Endodermal cell (in vitro differentiated cells): ENCODE data around the gene MTRFR. TPM values are rescaled to one million over a fixed set of nuclear protein-coding genes. Genes with fewer than 3 reads are reported as not detected.

ENCODE experiments used
- DNase-seq: peaks from one replicate; pipeline ENCODE4 v3.0.0-alpha.2; 2017
- H3K27ac ChIP-seq: 2 replicates; pipeline ENCODE4 v1.5.1; 2013; ENCODE audit warnings: mild to moderate bottlenecking, low read depth, low read length, moderate library complexity
- H3K27me3 ChIP-seq: 2 replicates; pipeline ENCODE4 v1.6.1; 2013; ENCODE audit warnings: mild to moderate bottlenecking, low read length, moderate library complexity; ENCODE audit not compliant: insufficient read depth, control insufficient read depth, poor library complexity, severe bottlenecking
- H3K36me3 ChIP-seq: 2 replicates; pipeline ENCODE4 v1.7.0; 2013; ENCODE audit warnings: mild to moderate bottlenecking, low read length, moderate library complexity; ENCODE audit not compliant: control insufficient read depth, insufficient read depth
- H3K4me1 ChIP-seq: one replicate; pipeline ENCODE4 v1.7.0; 2013; ENCODE audit warnings: low read length; ENCODE audit not compliant: control insufficient read depth, insufficient read depth
- H3K4me3 ChIP-seq: 2 replicates; pipeline ENCODE4 v1.5.1; 2013; ENCODE audit warnings: mild to moderate bottlenecking, low read length, moderate library complexity
- H3K9ac ChIP-seq: 2 replicates; pipeline ENCODE4 v1.6.1; 2013; ENCODE audit warnings: mild to moderate bottlenecking, low read length, moderate library complexity; ENCODE audit not compliant: poor library complexity, severe bottlenecking; ENCODE audit errors: extremely low read depth
- H3K9me3 ChIP-seq: 2 replicates; pipeline ENCODE4 v1.6.1; 2013; ENCODE audit warnings: mild to moderate bottlenecking, low read length, moderate library complexity; ENCODE audit not compliant: control insufficient read depth
- H3K27ac Mint-ChIP-seq: 2 replicates; pipeline ENCODE4 v1.8.0; 2020; ENCODE audit warnings: mixed read lengths
- H3K27me3 Mint-ChIP-seq: 2 replicates; pipeline ENCODE4 v1.8.0; 2021; ENCODE audit warnings: mild to moderate bottlenecking, mixed read lengths; ENCODE audit not compliant: insufficient read depth
- H3K36me3 Mint-ChIP-seq: 2 replicates; pipeline ENCODE4 v1.8.0; 2020; ENCODE audit warnings: low read depth, mixed read lengths
- H3K4me1 Mint-ChIP-seq: 2 replicates; pipeline ENCODE4 v1.8.0; 2020; ENCODE audit warnings: mixed read lengths
- H3K4me3 Mint-ChIP-seq: 2 replicates; pipeline ENCODE4 v1.8.0; 2020; ENCODE audit warnings: mild to moderate bottlenecking, moderate library complexity, mixed read lengths
- H3K9me3 Mint-ChIP-seq: 2 replicates; pipeline ENCODE4 v1.8.0; 2020; ENCODE audit warnings: mild to moderate bottlenecking, mixed read lengths
- CTCF ChIP-seq: fragments of 200-600 bp; sonication (generic); conservative IDR thresholded peaks from 2 replicates; pipeline ENCODE4 v1.5.0; 2021; ENCODE audit warnings: antibody characterized with exemption, mild to moderate bottlenecking
- WGBS, 2 experiments: methylation state at CpG; one replicate each; pipeline versions ENCODE4 v1.1.5 to v1.1.7; 2013; ENCODE audit warnings: missing lambda C conversion rate in 2 of 2, mixed read lengths in 1 of 2; ENCODE audit not compliant: insufficient coverage in 1 of 2, insufficient read length in 1 of 2; 5-methylcytosine and 5-hydroxymethylcytosine counted together
- total RNA-seq, 2 donors: library from RNA; stranded (reverse); fragmentation: NEBNext Ultra II Directional in 1 of 2; extraction: Animal tissue kit (Norgen Biotek cat#: 25700) in 1 of 2; gene quantifications; 2 replicates in 1 of 2; 3 replicates in 1 of 2; pipeline ENCODE4 v1.2.1, GENCODE V29; 2021

Gene MTRFR
- total RNA-seq, 2 donors from 2014 or later = 16.2 to 19.3 TPM

- Histone ChIP-seq H3K9ac (no peak overlapping the region), H3K9me3 (no peaks in the 10 kb centered on the region), H3K27ac (no peak overlapping the region), H3K4me1 (no peaks in the 10 kb centered on the region), H3K27me3 (no peaks in the 10 kb centered on the region), H3K4me3 (no peak overlapping the region), H3K36me3 (peaks cover 39% of the 10 kb centered on the region)
- no peak overlapping the region for H3K4me3 Mint-ChIP-seq
- TF ChIP-seq CTCF = no peak
- H3K27me3 Mint-ChIP-seq = no peaks in the 10 kb centered on the region
- no peaks in the 10 kb centered on the region for H3K9me3 Mint-ChIP-seq
- peaks cover 41% of the 10 kb centered on the region for H3K36me3 Mint-ChIP-seq
- 92 to 94% methylated on average over 2 of the region's 2 CpGs for WGBS, 2 experiments
- DNase-seq = no peak
- no peak overlapping the region for H3K27ac Mint-ChIP-seq
- no peaks in the 10 kb centered on the region for H3K4me1 Mint-ChIP-seq
These were observed 7.8 kb upstream of the MTRFR start for GRCh38 chr12:123225443-123225842.

GRCh38 chr12:123227581-123228258 is 5.5 kb upstream of the MTRFR start:
- Mint-ChIP-seq H3K4me1 (peaks cover 5% of the 10 kb centered on the region), H3K9me3 (no peaks in the 10 kb centered on the region), H3K36me3 (peaks cover 27% of the 10 kb centered on the region), H3K27me3 (no peaks in the 10 kb centered on the region), H3K4me3 (no peak overlapping the region), H3K27ac (no peak overlapping the region)
- H3K36me3 ChIP-seq = peaks cover 20% of the 10 kb centered on the region
- no peak for TF ChIP-seq CTCF
- no peaks in the 10 kb centered on the region for H3K9me3 ChIP-seq
- WGBS, 2 experiments = 74 to 77% methylated on average over 5 of the region's 5 CpGs
- no peak overlapping the region for H3K27ac ChIP-seq
- H3K4me1 ChIP-seq = no peaks in the 10 kb centered on the region
- H3K9ac ChIP-seq = no peak overlapping the region
- H3K4me3 ChIP-seq = no peak overlapping the region
- H3K27me3 ChIP-seq = no peaks in the 10 kb centered on the region
- DNase-seq = no peak

- no peaks in the 10 kb centered on the region for H3K4me1 ChIP-seq
- H3K27me3 ChIP-seq = no peaks in the 10 kb centered on the region
- no peaks in the 10 kb centered on the region for H3K9me3 ChIP-seq
- no peak overlapping the region for H3K27ac Mint-ChIP-seq
- no peaks in the 10 kb centered on the region for H3K27me3 Mint-ChIP-seq
- peaks cover 19% of the 10 kb centered on the region for H3K36me3 ChIP-seq
- no peak overlapping the region for H3K4me3 Mint-ChIP-seq
- H3K27ac ChIP-seq = no peak overlapping the region
- WGBS, 2 experiments = 87 to 93% methylated on average over 3 of the region's 3 CpGs
- peaks cover 19% of the 10 kb centered on the region for H3K36me3 Mint-ChIP-seq
- no peak overlapping the region for H3K9ac ChIP-seq
- H3K4me1 Mint-ChIP-seq = peaks cover 5% of the 10 kb centered on the region
- no peak for TF ChIP-seq CTCF
- no peak for DNase-seq
- H3K4me3 ChIP-seq = no peak overlapping the region
- no peaks in the 10 kb centered on the region for H3K9me3 Mint-ChIP-seq
These were observed 4.2 kb upstream of the MTRFR start for GRCh38 chr12:123229051-123229450.
